ENCODE measurements around the gene NECAB2. TPM values are rescaled to one million over a fixed set of nuclear protein-coding genes. Genes with fewer than 3 reads are reported as not detected.

The NECAB2 gene
- total RNA-seq, 1 donor from 2014 or later, result not detected

DNA sequence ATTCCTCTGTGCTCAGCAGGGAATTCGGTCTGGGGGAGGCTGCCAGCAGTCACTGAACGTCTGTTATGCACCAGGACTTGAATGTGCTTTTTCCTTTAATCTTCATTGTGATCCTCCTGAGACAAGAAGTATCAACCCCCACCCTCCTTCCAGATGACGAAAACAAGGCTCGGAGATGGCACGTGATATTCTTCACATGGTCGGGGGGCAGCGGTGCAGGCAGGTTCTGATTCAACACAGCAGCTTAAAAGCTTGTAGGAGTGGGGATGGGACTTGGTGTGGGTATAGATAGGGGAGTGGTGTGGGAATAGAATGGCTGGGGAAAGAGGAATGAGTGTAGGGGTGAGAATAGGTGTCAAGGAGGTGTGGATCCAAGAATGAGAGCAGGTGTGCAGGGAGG lies 6.4 kb downstream of the NECAB2 start:
- H3K9me3 Mint-ChIP-seq (ENCODE audit: unreplicated experiment), result peaks cover 13% of the 10 kb centered on the region
- H3K36me3 Mint-ChIP-seq (ENCODE audit: unreplicated experiment), result no peaks in the 10 kb centered on the region
- no peaks in the 10 kb centered on the region for H3K4me1 Mint-ChIP-seq (ENCODE audit: unreplicated experiment)
- no peak overlapping the region for H3K27ac Mint-ChIP-seq (ENCODE audit: unreplicated experiment)
- TF ChIP-seq, protein P1, sequence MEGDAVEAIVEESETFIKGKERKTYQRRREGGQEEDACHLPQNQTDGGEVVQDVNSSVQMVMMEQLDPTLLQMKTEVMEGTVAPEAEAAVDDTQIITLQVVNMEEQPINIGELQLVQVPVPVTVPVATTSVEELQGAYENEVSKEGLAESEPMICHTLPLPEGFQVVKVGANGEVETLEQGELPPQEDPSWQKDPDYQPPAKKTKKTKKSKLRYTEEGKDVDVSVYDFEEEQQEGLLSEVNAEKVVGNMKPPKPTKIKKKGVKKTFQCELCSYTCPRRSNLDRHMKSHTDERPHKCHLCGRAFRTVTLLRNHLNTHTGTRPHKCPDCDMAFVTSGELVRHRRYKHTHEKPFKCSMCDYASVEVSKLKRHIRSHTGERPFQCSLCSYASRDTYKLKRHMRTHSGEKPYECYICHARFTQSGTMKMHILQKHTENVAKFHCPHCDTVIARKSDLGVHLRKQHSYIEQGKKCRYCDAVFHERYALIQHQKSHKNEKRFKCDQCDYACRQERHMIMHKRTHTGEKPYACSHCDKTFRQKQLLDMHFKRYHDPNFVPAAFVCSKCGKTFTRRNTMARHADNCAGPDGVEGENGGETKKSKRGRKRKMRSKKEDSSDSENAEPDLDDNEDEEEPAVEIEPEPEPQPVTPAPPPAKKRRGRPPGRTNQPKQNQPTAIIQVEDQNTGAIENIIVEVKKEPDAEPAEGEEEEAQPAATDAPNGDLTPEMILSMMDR (IDR thresholded peaks at IDR 0.05), result no peak
- no peak overlapping the region for H3K4me3 Mint-ChIP-seq (ENCODE audit: unreplicated experiment)
- DNase-seq (ENCODE audit: extremely low spot score, unreplicated experiment), result no peak
- H3K27me3 Mint-ChIP-seq (ENCODE audit: unreplicated experiment), result peaks cover 6% of the 10 kb centered on the region

DNA sequence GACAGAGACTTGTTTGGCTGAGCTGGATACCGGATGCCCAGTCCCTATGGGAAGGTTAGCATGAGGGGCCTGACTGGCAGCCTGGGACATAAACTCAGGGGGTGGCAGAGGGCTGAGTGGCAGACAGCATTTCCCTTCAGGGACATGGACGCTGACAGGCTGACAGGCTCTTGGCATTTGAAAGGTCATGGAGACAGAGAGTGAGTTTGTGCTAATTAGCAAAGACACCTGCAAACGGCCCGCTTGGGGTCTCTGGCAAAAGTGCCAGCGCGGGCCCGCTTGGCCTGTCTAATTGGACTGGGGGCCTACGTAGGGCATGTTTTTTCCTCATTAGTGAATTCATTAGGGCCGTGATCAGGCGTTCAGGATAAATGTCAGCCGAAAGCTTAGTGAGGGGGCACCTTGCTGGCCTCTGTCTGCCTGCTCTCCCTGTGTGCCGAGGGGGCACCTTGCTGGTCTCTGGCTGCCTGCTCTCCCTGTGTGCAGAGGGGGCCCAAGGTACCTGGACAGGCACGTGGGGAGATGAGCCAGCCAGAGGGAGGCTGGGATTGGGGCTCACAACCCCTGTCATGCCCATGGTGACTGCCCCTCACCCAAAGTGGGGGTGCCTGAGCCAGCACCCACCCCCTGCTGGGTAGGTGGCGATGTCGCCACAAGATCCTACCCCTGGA lies 7.7 kb downstream of the NECAB2 start:
- H3K27ac Mint-ChIP-seq (ENCODE audit: unreplicated experiment), result no peak overlapping the region
- H3K9me3 Mint-ChIP-seq (ENCODE audit: unreplicated experiment), result peaks cover 13% of the 10 kb centered on the region
- no peak overlapping the region for H3K4me3 Mint-ChIP-seq (ENCODE audit: unreplicated experiment)
- H3K4me1 Mint-ChIP-seq (ENCODE audit: unreplicated experiment), result no peaks in the 10 kb centered on the region
- H3K27me3 Mint-ChIP-seq (ENCODE audit: unreplicated experiment), result no peaks in the 10 kb centered on the region
- TF ChIP-seq, protein P1 (IDR thresholded peaks at IDR 0.05), result no peak
- H3K36me3 Mint-ChIP-seq (ENCODE audit: unreplicated experiment), result no peaks in the 10 kb centered on the region
- DNase-seq (ENCODE audit: extremely low spot score, unreplicated experiment), result no peak

DNA sequence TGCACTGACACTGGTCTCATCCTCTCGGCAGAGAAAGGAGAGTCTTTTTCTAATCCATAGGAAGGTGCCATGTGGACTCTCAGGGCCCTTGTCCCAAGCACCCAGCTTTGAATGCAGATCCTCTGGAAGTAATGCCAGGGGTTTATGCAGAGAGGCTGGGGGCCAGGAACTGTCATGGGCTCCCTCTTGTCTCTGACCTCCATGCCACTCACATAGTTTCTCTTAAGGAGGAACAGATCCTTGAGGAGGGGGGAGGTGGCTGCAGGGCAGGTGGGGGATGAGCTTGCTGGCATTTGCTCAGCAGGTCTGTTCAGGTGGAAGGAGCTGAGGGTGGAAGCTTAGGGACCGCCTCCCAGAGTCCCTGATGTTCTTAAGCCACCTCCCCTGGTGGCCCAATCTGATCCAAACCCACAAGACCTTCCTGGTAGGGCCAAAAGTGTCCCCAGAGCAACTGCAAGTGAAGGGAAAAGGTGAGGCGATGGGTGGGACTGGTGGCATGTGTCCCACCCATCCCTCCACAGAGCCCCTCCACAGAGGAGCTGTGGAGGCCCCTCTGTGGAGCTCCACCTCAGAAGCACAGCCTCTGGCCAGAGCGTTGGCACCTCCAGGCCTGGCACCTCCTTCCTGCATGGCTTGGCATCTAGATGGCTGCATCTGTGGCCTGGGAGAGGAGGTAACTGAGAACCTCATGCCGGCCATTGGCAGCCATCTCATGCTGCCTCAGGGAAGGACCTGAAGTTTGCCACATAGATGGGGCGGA lies 9.2 kb downstream of the NECAB2 start:
- no peaks in the 10 kb centered on the region for H3K36me3 Mint-ChIP-seq (ENCODE audit: unreplicated experiment)
- no peak for DNase-seq (ENCODE audit: extremely low spot score, unreplicated experiment)
- H3K27me3 Mint-ChIP-seq (ENCODE audit: unreplicated experiment), result peaks cover 1% of the 10 kb centered on the region
- H3K27ac Mint-ChIP-seq (ENCODE audit: unreplicated experiment), result no peak overlapping the region
- TF ChIP-seq, protein P1 (IDR thresholded peaks at IDR 0.05), result no peak
- no peaks in the 10 kb centered on the region for H3K4me1 Mint-ChIP-seq (ENCODE audit: unreplicated experiment)
- H3K4me3 Mint-ChIP-seq (ENCODE audit: unreplicated experiment), result no peak overlapping the region
- H3K9me3 Mint-ChIP-seq (ENCODE audit: unreplicated experiment), result peaks cover 15% of the 10 kb centered on the region

DNA sequence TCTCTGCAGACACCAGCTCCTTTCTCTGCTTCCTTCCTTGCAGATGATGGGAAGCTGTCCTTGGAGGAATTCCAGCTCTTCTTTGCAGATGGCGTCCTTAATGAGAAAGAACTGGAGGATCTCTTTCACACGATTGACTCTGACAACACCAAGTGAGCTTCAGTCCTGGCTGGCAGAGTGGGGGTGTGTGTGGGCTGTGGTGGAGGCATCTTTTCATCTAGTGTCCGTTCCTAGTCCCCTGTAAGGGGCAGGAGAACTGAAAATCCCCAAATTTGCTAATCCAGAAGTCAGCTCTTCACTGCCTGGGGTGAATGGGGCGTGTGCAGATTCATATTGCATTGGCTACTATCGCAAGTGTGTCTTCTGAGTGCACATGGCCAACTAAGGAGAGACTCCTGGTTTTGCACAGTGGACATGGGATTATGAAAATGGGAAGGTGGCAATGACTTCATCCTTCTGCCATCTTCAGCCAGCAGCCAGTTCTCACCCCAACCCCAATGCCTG lies 10.4 kb downstream of the NECAB2 start:
- H3K4me1 Mint-ChIP-seq (ENCODE audit: unreplicated experiment), result no peaks in the 10 kb centered on the region
- H3K4me3 Mint-ChIP-seq (ENCODE audit: unreplicated experiment), result no peak overlapping the region
- no peaks in the 10 kb centered on the region for H3K36me3 Mint-ChIP-seq (ENCODE audit: unreplicated experiment)
- no peak overlapping the region for H3K27ac Mint-ChIP-seq (ENCODE audit: unreplicated experiment)
- peaks cover 9% of the 10 kb centered on the region for H3K27me3 Mint-ChIP-seq (ENCODE audit: unreplicated experiment)
- TF ChIP-seq, protein P1 (IDR thresholded peaks at IDR 0.05), result no peak
- H3K9me3 Mint-ChIP-seq (ENCODE audit: unreplicated experiment), result peaks cover 17% of the 10 kb centered on the region
- no peak for DNase-seq (ENCODE audit: extremely low spot score, unreplicated experiment)

DNA sequence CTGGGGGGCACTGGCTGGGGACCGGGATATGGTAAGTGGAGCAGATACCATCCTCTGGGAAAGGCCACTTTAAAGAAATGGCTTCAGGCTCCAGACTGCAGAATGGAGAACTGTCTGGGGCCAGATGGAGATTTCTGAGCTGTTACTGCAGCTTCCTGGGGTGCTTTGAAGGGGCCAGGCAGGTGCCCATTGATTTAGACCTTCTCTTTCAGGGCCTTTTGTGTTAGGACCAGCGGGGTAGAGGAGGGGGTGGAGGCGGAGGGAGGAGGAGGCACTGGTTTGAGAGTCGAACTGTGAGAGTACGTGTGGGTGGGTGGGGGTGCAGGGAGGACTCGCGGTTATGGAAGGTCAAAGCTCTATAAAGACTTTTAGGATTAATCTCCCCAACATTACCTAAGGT lies 11.4 kb downstream of the NECAB2 start:
- no peak for DNase-seq (ENCODE audit: extremely low spot score, unreplicated experiment)
- Mint-ChIP-seq H3K4me3 (ENCODE audit: unreplicated experiment) (no peak overlapping the region), H3K27ac (ENCODE audit: unreplicated experiment) (no peak overlapping the region), H3K27me3 (ENCODE audit: unreplicated experiment) (peaks cover 11% of the 10 kb centered on the region), H3K9me3 (ENCODE audit: unreplicated experiment) (peaks cover 17% of the 10 kb centered on the region), H3K4me1 (ENCODE audit: unreplicated experiment) (peaks cover 2% of the 10 kb centered on the region), H3K36me3 (ENCODE audit: unreplicated experiment) (no peaks in the 10 kb centered on the region)
- TF ChIP-seq, protein P1 (IDR thresholded peaks at IDR 0.05), result no peak
